ENCODE data around the gene ACACA. TPM values are rescaled to one million over a fixed set of nuclear protein-coding genes. Genes with fewer than 3 reads are reported as not detected.

ACACA gene
- total RNA-seq, 1 experiment from 2014 or later, result 33.0 TPM

- POLR2A ChIA-PET (ENCODE audit: unreplicated experiment), result no interaction called here
These were observed 345.7 kb downstream of the ACACA start for GRCh38 chr17:37060928-37061327.

GRCh38 chr17:37060094-37060493, 346.5 kb downstream of the ACACA start:
- Histone ChIP-seq H2AFZ (ENCODE audit: low read length) (no peak overlapping the region), H3F3A (ENCODE audit: low read length, unreplicated experiment) (no peaks in the 10 kb centered on the region), H3K9ac (ENCODE audit: low read length) (no peak overlapping the region), H3K4me3 (ENCODE audit: low read length) (no peak overlapping the region), H3K9me3 (ENCODE audit: low read length) (no peaks in the 10 kb centered on the region), H3K4me2 (ENCODE audit: low read length) (no peak overlapping the region), H3K27me3 (ENCODE audit: low read length) (no peaks in the 10 kb centered on the region), H4K20me1 (ENCODE audit: low read length) (no peaks in the 10 kb centered on the region), H3K4me1 (ENCODE audit: insufficient read depth, low read length) (no peaks in the 10 kb centered on the region), H3K9me2 (replicated peaks; ENCODE audit: low read length) (no peaks in the 10 kb centered on the region), H3K27ac (ENCODE audit: low read length) (no peak overlapping the region), H3K36me3 (ENCODE audit: low read depth, low read length) (no peaks in the 10 kb centered on the region), H3K79me2 (ENCODE audit: low read length) (no peaks in the 10 kb centered on the region)
- DNase-seq (no peak), ATAC-seq (no peak)
- ChIA-PET POLR2A (ENCODE audit: unreplicated experiment) (no interaction called here), CTCF (no interaction called here)
- intact Hi-C loops (cut with micrococcal nuclease), result no loop called here
- no TSS peak for BruUV-seq (replicated peaks)
- no peak for TF ChIP-seq EZH2phosphoT487 (IDR thresholded peaks at IDR 0.05; ENCODE audit: borderline replicate concordance, low read length)
- TF ChIP-seq EZH2 (IDR thresholded peaks at IDR 0.05; ENCODE audit: low read length, unreplicated experiment), result no peak
- TF ChIP-seq CTCF (conservative IDR thresholded peaks at IDR 0.05; ENCODE audit: low read depth, low read length), result no peak

More at GRCh38 chr17:37060928-37061327, 345.7 kb downstream of the ACACA start:
- CTCF ChIA-PET, result no interaction called here
- no peak overlapping the region for H3K27ac ChIP-seq (ENCODE audit: low read length)
- BruUV-seq (replicated peaks), result no TSS peak
- H3K27me3 ChIP-seq (ENCODE audit: low read length), result no peaks in the 10 kb centered on the region
- intact Hi-C loops (cut with micrococcal nuclease), result no loop called here
- H3K79me2 ChIP-seq (ENCODE audit: low read length), result no peaks in the 10 kb centered on the region
- no peaks in the 10 kb centered on the region for H4K20me1 ChIP-seq (ENCODE audit: low read length)
- no peaks in the 10 kb centered on the region for H3F3A ChIP-seq (ENCODE audit: low read length, unreplicated experiment)
- no peaks in the 10 kb centered on the region for H3K9me3 ChIP-seq (ENCODE audit: low read length)
- no peak overlapping the region for H3K9ac ChIP-seq (ENCODE audit: low read length)
- TF ChIP-seq EZH2phosphoT487 (IDR thresholded peaks at IDR 0.05; ENCODE audit: borderline replicate concordance, low read length), result no peak
- no peak for TF ChIP-seq EZH2 (IDR thresholded peaks at IDR 0.05; ENCODE audit: low read length, unreplicated experiment)
- TF ChIP-seq CTCF (conservative IDR thresholded peaks at IDR 0.05; ENCODE audit: low read depth, low read length), result no peak
- no peaks in the 10 kb centered on the region for H3K36me3 ChIP-seq (ENCODE audit: low read depth, low read length)
- H3K4me2 ChIP-seq (ENCODE audit: low read length), result no peak overlapping the region
- no peak for DNase-seq
- H3K4me3 ChIP-seq (ENCODE audit: low read length), result no peak overlapping the region
- no peaks in the 10 kb centered on the region for H3K9me2 ChIP-seq (replicated peaks; ENCODE audit: low read length)
- H2AFZ ChIP-seq (ENCODE audit: low read length), result no peak overlapping the region
- no peaks in the 10 kb centered on the region for H3K4me1 ChIP-seq (ENCODE audit: insufficient read depth, low read length)
- ATAC-seq, result no peak

GRCh38 chr17:37059493-37059892, 347.1 kb downstream of the ACACA start:
- Histone ChIP-seq H3K36me3 (ENCODE audit: low read depth, low read length) (no peaks in the 10 kb centered on the region), H3F3A (ENCODE audit: low read length, unreplicated experiment) (no peaks in the 10 kb centered on the region), H3K4me1 (ENCODE audit: insufficient read depth, low read length) (no peaks in the 10 kb centered on the region), H3K9me2 (replicated peaks; ENCODE audit: low read length) (no peaks in the 10 kb centered on the region), H3K9ac (ENCODE audit: low read length) (no peak overlapping the region), H3K9me3 (ENCODE audit: low read length) (no peaks in the 10 kb centered on the region), H3K79me2 (ENCODE audit: low read length) (no peaks in the 10 kb centered on the region), H3K27ac (ENCODE audit: low read length) (no peak overlapping the region), H4K20me1 (ENCODE audit: low read length) (no peaks in the 10 kb centered on the region), H3K4me3 (ENCODE audit: low read length) (no peak overlapping the region), H3K4me2 (ENCODE audit: low read length) (no peak overlapping the region), H3K27me3 (ENCODE audit: low read length) (no peaks in the 10 kb centered on the region), H2AFZ (ENCODE audit: low read length) (no peak overlapping the region)
- POLR2A ChIA-PET (ENCODE audit: unreplicated experiment), result interaction anchor here (0.6 kb wide), 1 partner anchor 37 kb away, joined by 3 read pairs; no protein-coding TSS in a partner anchor
- intact Hi-C loops (cut with micrococcal nuclease), result no loop called here
- CTCF ChIA-PET, result no interaction called here
- BruUV-seq (replicated peaks), result no TSS peak
- no peak for DNase-seq
- TF ChIP-seq EZH2 (IDR thresholded peaks at IDR 0.05; ENCODE audit: low read length, unreplicated experiment), result no peak
- TF ChIP-seq CTCF (conservative IDR thresholded peaks at IDR 0.05; ENCODE audit: low read depth, low read length), result no peak
- no peak for ATAC-seq
